ENCODE data around the gene HLA-B.
A peak's percentile ranks its signal among the peaks of the same experiment; 100 is the strongest.

Gene HLA-B

DNA sequence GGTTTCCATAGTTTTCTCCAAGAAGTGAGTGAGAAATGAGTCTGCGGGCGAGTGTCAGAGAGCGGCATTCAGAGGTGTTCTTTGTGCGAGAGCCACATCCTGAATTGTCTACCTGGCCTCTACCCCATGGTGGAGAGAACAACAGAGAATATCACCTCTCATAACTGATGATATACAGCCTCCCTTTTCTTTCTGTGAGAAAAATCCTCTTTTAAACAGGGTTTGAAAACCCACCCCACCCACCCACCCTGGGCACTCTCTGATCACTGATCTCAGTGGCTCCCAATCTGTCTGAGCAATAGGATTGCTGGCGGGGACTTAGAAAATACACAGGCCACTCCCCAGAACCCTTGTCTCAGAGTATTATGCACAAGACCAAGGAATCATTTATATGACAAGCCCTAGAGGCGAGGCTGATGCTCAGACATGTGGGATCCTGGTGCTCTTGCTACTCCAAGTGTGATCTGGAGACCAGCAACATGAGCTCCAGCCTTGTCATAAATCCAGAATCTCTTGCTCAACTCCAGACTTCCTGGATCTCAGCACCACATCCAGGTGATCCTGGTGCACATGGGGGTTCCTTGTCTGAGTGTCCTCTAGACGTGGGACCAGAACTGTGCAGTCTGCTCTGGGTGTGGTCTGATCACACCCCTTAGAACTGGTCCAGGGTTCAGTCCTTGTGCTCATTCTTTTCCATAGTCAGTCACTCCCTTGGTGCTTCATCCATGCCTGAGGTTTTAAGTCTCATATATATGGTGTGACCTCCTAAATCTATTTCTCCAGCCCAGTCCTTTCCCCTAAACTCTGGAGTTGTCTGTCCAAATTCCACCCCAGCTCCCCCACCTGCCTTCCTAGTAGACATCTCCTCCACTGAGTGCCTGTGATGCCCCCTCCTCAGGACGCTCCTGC lies 5.3 kb downstream of the HLA-B start:
- DNase-seq: no peak

- DNase-seq: no peak
These were observed 6.0 kb downstream of the HLA-B start for GRCh38 chr6:31351033-31351380.

DNA sequence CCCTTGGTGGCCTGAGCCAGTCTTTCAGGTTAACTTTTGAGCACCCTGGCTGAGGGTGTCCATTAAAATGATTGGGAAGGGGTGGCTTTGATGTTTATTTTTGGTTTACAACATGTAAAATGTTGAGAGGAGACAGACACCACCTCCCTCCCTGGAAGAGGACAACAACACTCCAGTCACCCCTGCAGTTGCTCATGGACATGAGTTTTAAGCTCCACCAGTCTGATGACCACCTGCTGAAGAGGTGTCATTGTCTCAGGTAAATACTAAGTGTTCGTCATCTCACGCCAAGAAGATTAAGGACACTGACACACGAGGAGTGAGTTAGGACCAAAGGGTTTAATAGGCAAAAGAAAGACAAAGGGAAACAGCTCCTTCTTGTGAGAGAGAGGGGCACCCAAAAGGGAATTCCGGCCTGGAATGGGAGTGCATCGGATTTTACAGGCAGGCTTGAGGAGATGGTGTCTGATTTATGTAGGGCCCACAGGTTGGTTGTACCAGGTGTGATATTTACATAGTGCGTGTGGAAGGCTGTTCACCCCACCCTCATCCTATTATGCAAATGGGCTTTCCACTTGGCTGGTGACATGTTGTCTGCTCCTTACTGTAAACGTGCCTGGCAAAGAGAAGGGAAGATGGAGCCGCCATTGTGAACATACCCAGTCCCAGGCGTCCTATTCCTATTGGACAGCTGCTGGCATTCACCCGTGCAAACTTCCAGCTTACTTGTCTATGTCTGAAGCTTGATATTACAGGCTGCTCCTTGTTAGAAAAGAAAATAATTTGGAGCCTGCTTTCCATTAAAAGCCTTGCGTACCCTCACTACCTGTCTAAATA lies 6.6 kb downstream of the HLA-B start:
- no peak for DNase-seq

- no peak for DNase-seq
These were observed 7.7 kb downstream of the HLA-B start for GRCh38 chr6:31349301-31349700.

GRCh38 chr6:31345026-31345730 lies 11.8 kb downstream of the HLA-B start:
- DNase-seq: no peak

DNA sequence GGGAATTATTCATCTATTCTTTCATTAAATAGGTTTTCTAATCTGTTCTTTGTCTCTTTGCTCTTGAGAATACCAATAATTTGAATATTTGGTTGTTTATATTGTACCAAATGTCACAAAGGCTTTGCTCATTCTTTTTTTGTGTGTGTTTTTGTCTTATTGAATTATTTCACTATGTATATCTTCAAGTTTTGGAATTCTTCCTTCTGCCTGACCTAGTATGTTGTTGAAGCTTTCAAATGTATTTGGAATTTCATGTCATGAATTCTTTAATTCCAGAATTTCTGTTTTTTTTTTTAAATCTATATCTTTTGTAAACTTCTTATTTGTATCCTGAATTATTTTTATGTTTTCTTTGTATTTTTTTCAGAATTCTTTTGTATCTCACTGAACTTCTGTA lies 16.8 kb downstream of the HLA-B start:
- DNase-seq: no peak

DNA sequence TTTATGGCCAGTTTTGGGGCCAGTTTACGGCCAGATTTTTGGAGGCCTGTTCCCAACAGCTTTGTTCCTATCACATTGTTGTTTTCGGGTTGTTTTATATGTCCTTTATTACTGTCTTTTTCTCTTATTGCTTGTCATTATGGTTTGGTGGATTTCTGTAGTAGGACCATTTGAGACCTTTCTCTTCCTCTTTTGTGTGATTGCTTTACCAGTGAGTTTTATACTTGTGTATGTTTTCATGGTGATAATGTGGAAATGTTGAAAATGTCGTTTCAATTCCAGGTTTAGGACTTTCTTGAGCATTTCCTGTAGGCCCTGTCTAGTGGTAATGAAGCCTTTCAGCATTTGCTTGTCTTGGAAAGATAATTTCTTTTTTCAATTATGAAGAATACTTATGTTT lies 17.8 kb downstream of the HLA-B start:
- no peak for DNase-seq

GRCh38 chr6:31336896-31337496 lies 20.0 kb downstream of the HLA-B start:
- no peak for DNase-seq

DNA sequence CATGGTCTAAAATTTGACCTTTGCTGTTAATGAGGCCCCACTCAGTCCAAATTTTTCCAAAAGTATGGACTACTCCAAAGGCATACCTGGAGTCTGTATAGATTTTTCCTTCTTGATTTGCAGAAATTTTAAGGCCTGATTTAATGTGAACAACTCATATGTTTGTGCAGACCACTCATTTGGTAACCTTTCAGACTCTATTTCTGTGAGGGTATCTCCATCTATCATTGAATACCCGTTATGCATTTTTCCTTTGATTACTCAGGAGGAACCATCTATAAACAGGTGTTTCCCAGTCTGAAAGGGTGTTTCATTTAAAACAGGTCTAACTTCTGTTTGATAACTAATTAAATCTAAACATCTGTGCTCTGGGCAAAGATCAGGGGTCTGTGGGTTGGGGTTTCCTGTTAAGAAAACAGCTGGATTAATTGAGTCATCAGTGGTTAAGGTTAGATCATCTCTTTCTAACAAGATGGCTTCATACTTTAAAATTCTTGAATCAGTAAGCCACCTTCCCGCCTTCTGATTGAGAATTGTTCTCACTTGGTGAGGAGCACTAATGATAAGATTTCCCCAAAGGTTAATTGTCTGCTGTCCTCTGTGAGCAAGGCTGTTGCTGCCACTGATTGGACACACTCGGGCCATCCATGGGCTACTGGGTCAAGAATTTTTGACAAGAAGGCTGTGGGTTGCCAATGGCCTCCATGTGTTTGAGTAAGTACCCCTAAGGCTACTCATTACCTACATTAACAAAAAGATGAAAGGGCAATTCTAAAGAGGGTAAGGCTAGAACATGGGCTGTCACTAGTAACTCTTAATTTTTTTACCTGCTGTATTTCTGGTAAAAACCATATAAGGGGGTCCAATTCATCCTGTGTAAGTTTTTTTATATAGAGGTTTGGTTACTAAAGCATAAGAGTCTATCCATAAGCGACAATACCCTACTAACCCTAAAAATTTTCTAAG lies 24.1 kb downstream of the HLA-B start:
- DNase-seq: peak in 1 of 2 experiments; percentile 47

- DNase-seq: no peak
These were observed 28.5 kb downstream of the HLA-B start for GRCh38 chr6:31328355-31328960.

GRCh38 chr6:31321820-31322219 lies 35.2 kb downstream of the HLA-B start:
- no peak for DNase-seq

- DNase-seq: no peak
These were observed 35.8 kb downstream of the HLA-B start for GRCh38 chr6:31321005-31321707.

DNA sequence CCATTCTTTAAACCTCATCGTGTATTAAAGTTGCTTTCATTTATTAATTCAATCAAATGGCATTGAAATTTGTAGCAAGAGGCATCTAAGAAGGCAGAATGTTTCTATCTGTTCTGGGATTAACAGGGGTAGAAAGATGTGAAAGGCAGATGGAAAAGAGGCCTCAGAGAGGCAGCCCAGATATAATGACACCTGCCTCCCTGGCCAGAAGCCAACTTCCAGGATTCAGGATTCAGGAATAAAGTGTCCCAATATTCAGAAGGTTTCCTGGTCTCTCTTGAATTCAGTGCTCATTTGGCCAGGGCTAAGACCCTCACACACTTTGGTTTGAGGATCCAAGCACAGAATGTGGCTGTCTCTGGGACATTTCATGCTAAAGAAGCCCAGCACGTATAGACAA lies 39.9 kb downstream of the HLA-B start:
- DNase-seq: no peak

DNA sequence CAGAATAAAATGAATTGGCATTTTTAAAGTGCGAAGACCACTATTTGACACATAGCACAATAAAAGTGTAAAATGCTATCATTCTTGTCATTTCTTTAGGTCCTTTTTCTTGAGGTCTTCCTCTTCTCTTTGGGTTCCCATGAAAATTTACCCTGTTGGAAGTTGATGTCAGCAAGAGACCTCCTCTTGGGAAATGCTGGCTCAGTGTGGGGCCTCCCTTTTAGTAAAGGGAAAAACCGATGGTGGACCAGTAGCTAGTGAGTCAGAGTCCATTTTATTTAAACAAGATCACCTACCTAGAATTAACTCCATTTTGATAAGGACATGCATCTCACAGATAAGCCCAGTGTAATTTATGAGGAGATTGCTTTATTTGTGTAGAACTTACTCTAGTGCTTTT lies 47.3 kb downstream of the HLA-B start:
- no peak for DNase-seq

GRCh38 chr6:31308845-31309175 lies 48.2 kb downstream of the HLA-B start:
- DNase-seq: no peak

DNA sequence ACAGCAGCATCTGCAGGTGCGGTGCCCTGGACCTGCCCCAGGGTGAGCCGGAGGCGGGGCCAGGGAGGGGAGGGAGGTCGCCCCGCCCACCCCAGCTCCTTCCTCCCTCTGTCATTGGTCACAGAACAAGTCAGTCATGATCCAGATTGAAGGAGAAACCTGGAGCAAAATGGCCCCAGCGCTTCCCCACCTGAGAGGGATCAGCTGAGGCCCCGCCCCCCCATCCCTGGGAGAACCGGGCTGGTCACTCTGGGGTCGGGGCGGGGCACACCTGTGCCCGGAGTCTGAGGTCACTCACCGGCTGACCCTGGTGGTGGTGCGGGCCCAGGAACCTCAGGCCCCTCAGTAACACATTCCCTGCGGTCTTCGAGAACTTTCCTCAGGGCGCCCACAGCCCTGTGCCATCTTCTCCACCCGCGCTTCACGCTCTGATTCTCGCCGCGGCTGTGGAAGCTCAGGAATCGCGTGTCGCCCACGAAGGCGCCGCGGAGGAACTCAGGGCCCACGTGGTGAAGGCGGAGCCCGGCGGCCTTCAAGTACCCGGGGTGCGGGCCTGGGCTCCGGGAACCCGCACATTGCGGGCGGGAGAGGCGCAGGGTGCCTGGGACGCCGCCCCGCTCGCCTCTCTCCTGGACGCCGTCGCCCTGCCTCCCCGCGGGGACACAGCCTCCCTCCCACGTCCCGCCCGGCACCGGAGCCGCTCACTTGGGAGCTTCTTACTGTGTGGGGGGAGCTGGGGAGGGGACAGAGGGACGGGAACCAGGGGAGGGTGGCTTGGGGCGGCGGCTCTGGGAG lies 48.7 kb downstream of the HLA-B start:
- DNase-seq: peak; percentile 65 to 77

DNA sequence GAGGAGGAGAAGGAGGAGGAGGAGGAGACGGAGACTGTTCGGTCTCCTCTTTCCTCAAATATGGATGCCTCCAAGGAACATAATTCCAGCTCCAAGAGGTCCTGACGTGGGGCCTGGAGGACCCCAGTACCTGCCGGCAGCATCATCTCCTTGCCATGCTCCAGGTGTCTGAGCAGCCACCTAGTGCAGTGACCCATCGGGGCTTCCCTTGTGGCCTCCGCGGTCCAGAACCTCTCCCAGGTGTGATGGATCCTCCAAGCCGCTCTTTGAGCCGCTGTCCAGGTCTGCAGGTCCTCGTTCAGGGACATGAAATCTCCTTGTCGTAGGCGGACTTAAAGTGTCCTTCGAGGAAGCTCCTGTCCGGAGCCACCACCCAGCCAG lies 49.3 kb downstream of the HLA-B start:
- no peak for DNase-seq

DNA sequence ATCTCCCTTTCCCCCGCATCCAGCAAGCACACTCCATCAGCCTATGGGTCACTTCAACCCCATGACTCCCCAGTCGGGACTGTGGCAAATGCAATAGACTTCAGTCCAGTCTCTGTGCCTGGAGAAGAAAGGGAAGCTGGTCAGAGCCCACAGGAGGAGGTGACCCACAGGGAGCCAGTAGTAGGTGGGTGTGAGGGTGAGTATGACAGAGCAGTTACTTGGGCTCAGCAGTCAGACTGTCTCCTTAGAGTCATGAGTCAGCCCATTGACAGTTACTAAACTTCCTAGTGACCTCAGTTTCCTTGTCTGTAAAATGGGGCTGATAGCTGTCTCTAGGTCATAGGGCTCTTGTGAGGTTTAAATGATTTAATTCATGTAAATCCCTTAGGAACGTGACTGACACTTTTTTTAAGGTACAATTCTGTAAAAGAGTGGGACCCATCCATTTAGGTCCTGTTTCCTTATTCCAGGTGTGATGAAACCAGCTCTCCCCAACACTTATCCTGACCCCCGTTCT lies 51.2 kb downstream of the HLA-B start:
- DNase-seq: no peak

DNA sequence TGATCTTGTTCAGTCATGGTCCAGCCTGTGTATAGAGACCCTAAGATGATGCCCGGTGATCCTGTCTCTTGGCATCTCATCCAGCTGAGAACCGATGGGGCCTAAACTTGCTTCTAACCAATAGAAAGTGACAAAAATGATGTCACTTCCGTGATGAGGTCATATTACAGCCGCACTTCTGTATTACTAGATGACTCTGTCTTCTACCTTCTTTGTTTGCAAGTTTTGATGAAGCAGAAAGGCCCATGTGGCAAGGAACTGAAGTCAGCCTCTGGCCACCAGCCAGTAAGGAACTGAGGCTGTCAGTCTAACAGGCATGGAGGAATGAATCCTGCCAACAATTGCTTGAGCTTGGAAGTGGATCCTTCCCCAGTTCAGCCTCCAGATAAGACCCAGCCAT lies 52.3 kb downstream of the HLA-B start:
- no peak for DNase-seq

All from stimulated activated CD4-positive, alpha-beta T cell treated with anti-CD3 and anti-CD28 coated beads, Interleukin-4, amount 100 ng/mL, for 4 hours (primary cell).